K562 (cell line): ENCODE results near the gene MPV17L2. TPM values are rescaled to one million over a fixed set of nuclear protein-coding genes. Genes with fewer than 3 reads are reported as not detected.
A peak's percentile ranks its signal among the peaks of the same experiment; 100 is the strongest.

Source experiments
- CAMTA2 ChIP-seq: fragments of 250-450 bp; sonication (Bioruptor Pico); conservative IDR thresholded peaks from 2 replicates; pipeline ENCODE4 v1.5.1; 2022
- DMBX1 ChIP-seq: fragments of 250-450 bp; sonication (Bioruptor Pico); IDR thresholded peaks from 2 replicates; pipeline ENCODE4 v1.8.0; 2022; ENCODE audit warnings: inconsistent platforms, mild to moderate bottlenecking, moderate library complexity, borderline replicate concordance
- ETS2 ChIP-seq: IDR thresholded peaks from 2 replicates; pipeline ENCODE4 v1.6.1; 2016; ENCODE audit warnings: borderline replicate concordance, missing genetic modification characterization, mild to moderate bottlenecking, moderate library complexity, missing compliant biosample characterization; ENCODE audit not compliant: poor library complexity, severe bottlenecking
- FOSL1 ChIP-seq: fragments of 200-800 bp; sonication (Bioruptor generic); conservative IDR thresholded peaks from 2 replicates; pipeline ENCODE4 v1.6.1; 2016; ENCODE audit warnings: missing genetic modification characterization, missing compliant biosample characterization
- HDAC3 ChIP-seq: fragments of 450-650 bp; IDR thresholded peaks from 2 replicates; pipeline ENCODE4 v1.6.1; 2018; ENCODE audit warnings: borderline replicate concordance, mild to moderate bottlenecking, moderate library complexity; ENCODE audit not compliant: partially characterized antibody
- HDAC8 ChIP-seq: fragments of 450-650 bp; IDR thresholded peaks from 2 replicates; pipeline ENCODE4 v1.6.1; 2016; ENCODE audit warnings: mild to moderate bottlenecking, missing genetic modification characterization, moderate library complexity, missing compliant biosample characterization
- HNRNPL ChIP-seq: fragments of 200-400 bp; formaldehyde crosslinking; IDR thresholded peaks from 2 replicates; pipeline ENCODE4 v1.6.1; 2017; ENCODE audit warnings: low read depth, mild to moderate bottlenecking, low read length
- ILK ChIP-seq: fragments of 450-650 bp; IDR thresholded peaks from 2 replicates; pipeline ENCODE4 v1.6.1; 2016; ENCODE audit warnings: missing genetic modification characterization, low read depth, mild to moderate bottlenecking, missing compliant biosample characterization, moderate library complexity, borderline replicate concordance
- PHF20 ChIP-seq: fragments of 450-650 bp; IDR thresholded peaks from 2 replicates; pipeline ENCODE4 v1.6.1; 2018; ENCODE audit not compliant: partially characterized antibody
- ZC3H4 ChIP-seq: sonication (generic); formaldehyde crosslinking; IDR thresholded peaks from 2 replicates; pipeline ENCODE4 v1.9.0; 2021; ENCODE audit warnings: missing genetic modification reagents, borderline replicate concordance
- ZNF316 ChIP-seq: fragments of 450-650 bp; IDR thresholded peaks from 2 replicates; pipeline ENCODE4 v1.6.1; 2016
- ZZZ3 ChIP-seq: fragments of 450-650 bp; IDR thresholded peaks from 2 replicates; pipeline ENCODE4 v1.6.1; 2016; ENCODE audit warnings: antibody characterized with exemption, mild to moderate bottlenecking, moderate library complexity
- polyA plus RNA-seq, 8 experiments: library from polyadenylated mRNA; depleted of rRNA in 4 of 8; stranded (reverse) in 5 of 8; unstranded in 3 of 8; fragments of >200 nt; fragmentation: Nextera tagmentation in 2 of 8; fragmentation: Illumina TruSeq in 1 of 8; extraction: Ambion mirVana in 2 of 8; extraction: Trizol in 1 of 8; gene quantifications; 2 replicates each; pipeline versions ENCODE4 v1.2.1 to v1.2.3, GENCODE V29; 2011 to 2014; ENCODE audit warnings: inconsistent platforms in 1 of 8, missing spikeins in 1 of 8
- total RNA-seq, 7 experiments: library from RNA; depleted of rRNA in 6 of 7; stranded (reverse); fragments of >200 nt in 6 of 7; fragmentation: Illumina TruSeq in 2 of 7; extraction: Trizol in 2 of 7; gene quantifications; 2 replicates each; pipeline versions ENCODE4 v1.2.1 to v1.2.3, GENCODE V29; 2011 to 2021; ENCODE audit warnings: low replicate concordance in 1 of 7
- TF ChIP-seq, protein P1 (sequence below): sonication (generic); formaldehyde crosslinking; IDR thresholded peaks from 2 replicates; pipeline ENCODE4 v1.4.0; 2020; ENCODE audit warnings: mild to moderate bottlenecking, missing genetic modification reagents
- TF ChIP-seq, protein P2 (sequence below): fragments of 450-650 bp; formaldehyde crosslinking; conservative IDR thresholded peaks from 2 replicates; pipeline ENCODE4 v1.4.0; 2022; ENCODE audit warnings: mild to moderate bottlenecking, missing genetic modification characterization
- TF ChIP-seq, protein P3 (sequence below): sonication (generic); formaldehyde crosslinking; IDR thresholded peaks from 2 replicates; pipeline ENCODE4 v1.8.0; 2022; ENCODE audit warnings: missing genetic modification reagents, mild to moderate bottlenecking, moderate library complexity, borderline replicate concordance
- TF ChIP-seq, protein P4 (sequence below): sonication (generic); formaldehyde crosslinking; IDR thresholded peaks from 2 replicates; pipeline ENCODE4 v1.8.0; 2022; ENCODE audit warnings: mild to moderate bottlenecking, missing genetic modification reagents
- TF ChIP-seq, protein P5 (sequence below): IDR thresholded peaks from 2 replicates; pipeline ENCODE4 v1.6.1; 2011; ENCODE audit not compliant: insufficient read length; ENCODE audit errors: extremely low read depth

Gene MPV17L2
- total and polyA plus RNA-seq, 9 of the 15 experiments (the other 6 are each of a cell fraction or from before 2014, with no cell fraction given), result 10.6 to 60.2 (median 28.5) TPM

DNA sequence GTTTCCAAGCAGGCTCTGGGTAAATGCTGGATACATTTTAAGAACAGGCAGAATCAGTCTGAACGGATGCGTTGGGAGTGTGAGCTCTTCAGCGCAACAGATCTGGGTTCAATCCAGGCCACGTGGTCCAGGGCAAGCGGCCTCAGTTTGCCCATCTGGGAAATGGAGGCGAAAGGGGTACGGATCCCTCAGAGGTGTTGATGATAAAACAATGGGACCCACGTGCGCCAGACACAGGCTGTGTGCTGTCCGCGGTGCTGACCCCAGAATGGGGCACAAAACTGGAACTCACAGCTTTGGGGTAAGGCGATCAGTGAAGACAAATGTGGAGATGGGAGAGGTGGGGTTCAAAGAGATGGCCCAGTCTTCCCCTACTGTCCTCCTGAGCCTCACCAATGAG, 46.3 kb downstream of the MPV17L2 start (continued):
- TF ChIP-seq, protein P1, sequence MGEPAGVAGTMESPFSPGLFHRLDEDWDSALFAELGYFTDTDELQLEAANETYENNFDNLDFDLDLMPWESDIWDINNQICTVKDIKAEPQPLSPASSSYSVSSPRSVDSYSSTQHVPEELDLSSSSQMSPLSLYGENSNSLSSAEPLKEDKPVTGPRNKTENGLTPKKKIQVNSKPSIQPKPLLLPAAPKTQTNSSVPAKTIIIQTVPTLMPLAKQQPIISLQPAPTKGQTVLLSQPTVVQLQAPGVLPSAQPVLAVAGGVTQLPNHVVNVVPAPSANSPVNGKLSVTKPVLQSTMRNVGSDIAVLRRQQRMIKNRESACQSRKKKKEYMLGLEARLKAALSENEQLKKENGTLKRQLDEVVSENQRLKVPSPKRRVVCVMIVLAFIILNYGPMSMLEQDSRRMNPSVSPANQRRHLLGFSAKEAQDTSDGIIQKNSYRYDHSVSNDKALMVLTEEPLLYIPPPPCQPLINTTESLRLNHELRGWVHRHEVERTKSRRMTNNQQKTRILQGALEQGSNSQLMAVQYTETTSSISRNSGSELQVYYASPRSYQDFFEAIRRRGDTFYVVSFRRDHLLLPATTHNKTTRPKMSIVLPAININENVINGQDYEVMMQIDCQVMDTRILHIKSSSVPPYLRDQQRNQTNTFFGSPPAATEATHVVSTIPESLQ (CRISPR knock-in tag), result no peak
- TF ChIP-seq FOSL1 (tag) (no peak), HDAC3 (no peak), ILK (tag) (no peak), ETS2 (tag) (no peak), DMBX1 (no peak), CAMTA2 (CRISPR knock-in tag) (no peak), PHF20 (no peak), HNRNPL (no peak), HDAC8 (no peak), ZZZ3 (no peak), ZNF316 (no peak), ZC3H4 (CRISPR knock-in tag) (no peak)
- TF ChIP-seq, protein P2, sequence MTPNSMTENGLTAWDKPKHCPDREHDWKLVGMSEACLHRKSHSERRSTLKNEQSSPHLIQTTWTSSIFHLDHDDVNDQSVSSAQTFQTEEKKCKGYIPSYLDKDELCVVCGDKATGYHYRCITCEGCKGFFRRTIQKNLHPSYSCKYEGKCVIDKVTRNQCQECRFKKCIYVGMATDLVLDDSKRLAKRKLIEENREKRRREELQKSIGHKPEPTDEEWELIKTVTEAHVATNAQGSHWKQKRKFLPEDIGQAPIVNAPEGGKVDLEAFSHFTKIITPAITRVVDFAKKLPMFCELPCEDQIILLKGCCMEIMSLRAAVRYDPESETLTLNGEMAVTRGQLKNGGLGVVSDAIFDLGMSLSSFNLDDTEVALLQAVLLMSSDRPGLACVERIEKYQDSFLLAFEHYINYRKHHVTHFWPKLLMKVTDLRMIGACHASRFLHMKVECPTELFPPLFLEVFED (CRISPR knock-in tag), result no peak
- TF ChIP-seq, protein P3, sequence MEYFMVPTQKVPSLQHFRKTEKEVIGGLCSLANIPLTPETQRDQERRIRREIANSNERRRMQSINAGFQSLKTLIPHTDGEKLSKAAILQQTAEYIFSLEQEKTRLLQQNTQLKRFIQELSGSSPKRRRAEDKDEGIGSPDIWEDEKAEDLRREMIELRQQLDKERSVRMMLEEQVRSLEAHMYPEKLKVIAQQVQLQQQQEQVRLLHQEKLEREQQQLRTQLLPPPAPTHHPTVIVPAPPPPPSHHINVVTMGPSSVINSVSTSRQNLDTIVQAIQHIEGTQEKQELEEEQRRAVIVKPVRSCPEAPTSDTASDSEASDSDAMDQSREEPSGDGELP (CRISPR knock-in tag), result peak; percentile 60; the same call in 1 of the 2 replicates
- TF ChIP-seq, protein P4, sequence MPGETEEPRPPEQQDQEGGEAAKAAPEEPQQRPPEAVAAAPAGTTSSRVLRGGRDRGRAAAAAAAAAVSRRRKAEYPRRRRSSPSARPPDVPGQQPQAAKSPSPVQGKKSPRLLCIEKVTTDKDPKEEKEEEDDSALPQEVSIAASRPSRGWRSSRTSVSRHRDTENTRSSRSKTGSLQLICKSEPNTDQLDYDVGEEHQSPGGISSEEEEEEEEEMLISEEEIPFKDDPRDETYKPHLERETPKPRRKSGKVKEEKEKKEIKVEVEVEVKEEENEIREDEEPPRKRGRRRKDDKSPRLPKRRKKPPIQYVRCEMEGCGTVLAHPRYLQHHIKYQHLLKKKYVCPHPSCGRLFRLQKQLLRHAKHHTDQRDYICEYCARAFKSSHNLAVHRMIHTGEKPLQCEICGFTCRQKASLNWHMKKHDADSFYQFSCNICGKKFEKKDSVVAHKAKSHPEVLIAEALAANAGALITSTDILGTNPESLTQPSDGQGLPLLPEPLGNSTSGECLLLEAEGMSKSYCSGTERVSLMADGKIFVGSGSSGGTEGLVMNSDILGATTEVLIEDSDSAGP (CRISPR knock-in tag), result no peak
- TF ChIP-seq, protein P5, sequence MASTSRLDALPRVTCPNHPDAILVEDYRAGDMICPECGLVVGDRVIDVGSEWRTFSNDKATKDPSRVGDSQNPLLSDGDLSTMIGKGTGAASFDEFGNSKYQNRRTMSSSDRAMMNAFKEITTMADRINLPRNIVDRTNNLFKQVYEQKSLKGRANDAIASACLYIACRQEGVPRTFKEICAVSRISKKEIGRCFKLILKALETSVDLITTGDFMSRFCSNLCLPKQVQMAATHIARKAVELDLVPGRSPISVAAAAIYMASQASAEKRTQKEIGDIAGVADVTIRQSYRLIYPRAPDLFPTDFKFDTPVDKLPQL, result no peak
